A673 (cell line): ENCODE results near the gene PLCL1. TPM values are rescaled to one million over a fixed set of nuclear protein-coding genes. Genes with fewer than 3 reads are reported as not detected.

Experiments used
- BruUV-seq: library from RNA; stranded (reverse); fragments of 400-500 nt; replicated peaks from 2 replicates; lab custom pipeline; 2021; lab: Mats Ljungman, UMichigan
- CTCF ChIA-PET: fragments of 300-600 bp; sonication (Branson Sonifier 250); formaldehyde crosslinking; loops from one replicate; lab custom pipeline; 2022; ENCODE audit warnings: antibody characterized with exemption; lab: Charles Lee
- POLR2A ChIA-PET: fragments of 300-600 bp; sonication (Branson Sonifier 250); formaldehyde crosslinking; loops from one replicate; lab custom pipeline; 2022; ENCODE audit warnings: antibody characterized with exemption; ENCODE audit not compliant: low non-redundant PET; lab: Charles Lee
- DNase-seq: peaks from one replicate; pipeline ENCODE4 v3.0.0-alpha.2; 2015; ENCODE audit warnings: low spot score
- H3K27ac ChIP-seq: fragments of 200-600 bp; sonication (generic); 2 replicates; pipeline ENCODE4 v1.5.1; 2016; ENCODE audit warnings: mixed run types, low read depth, mild to moderate bottlenecking, mixed read lengths, antibody characterized with exemption, low read length; ENCODE audit not compliant: poor library complexity, severe bottlenecking
- H3K27me3 ChIP-seq: fragments of 200-600 bp; sonication (generic); replicated peaks from 2 replicates; pipeline ENCODE4 v1.6.1; 2017; ENCODE audit warnings: mixed run types, low read depth, mild to moderate bottlenecking, mixed read lengths, antibody characterized with exemption, low read length; ENCODE audit not compliant: insufficient read depth, poor library complexity
- H3K36me3 ChIP-seq: fragments of 200-600 bp; sonication (generic); 2 replicates; pipeline ENCODE4 v1.6.1; 2016; ENCODE audit warnings: mixed run types, mild to moderate bottlenecking, mixed read lengths, antibody characterized with exemption, low read length; ENCODE audit not compliant: insufficient read depth, poor library complexity, severe bottlenecking
- H3K4me1 ChIP-seq: fragments of 200-600 bp; sonication (generic); 2 replicates; pipeline ENCODE4 v1.6.1; 2017; ENCODE audit warnings: mixed run types, mild to moderate bottlenecking, mixed read lengths, antibody characterized with exemption, low read length; ENCODE audit not compliant: insufficient read depth, poor library complexity, severe bottlenecking
- H3K4me3 ChIP-seq: fragments of 200-600 bp; sonication (generic); 2 replicates; pipeline ENCODE4 v1.5.1; 2016; ENCODE audit warnings: low read depth, mixed run types, mild to moderate bottlenecking, mixed read lengths, low read length; ENCODE audit not compliant: poor library complexity, severe bottlenecking
- H3K9me3 ChIP-seq: fragments of 200-600 bp; sonication (generic); 2 replicates; pipeline ENCODE4 v1.6.1; 2016; ENCODE audit warnings: mixed run types, low read depth, mild to moderate bottlenecking, mixed read lengths, antibody characterized with exemption, low read length; ENCODE audit not compliant: poor library complexity, severe bottlenecking
- EZH2 ChIP-seq: fragments of 200-600 bp; sonication (generic); IDR thresholded peaks from 2 replicates; pipeline ENCODE4 v1.6.1; 2017; ENCODE audit warnings: borderline replicate concordance, low read depth, mild to moderate bottlenecking, mixed read lengths, antibody characterized with exemption, low read length; ENCODE audit not compliant: poor library complexity, severe bottlenecking
- intact Hi-C: fragments of 100-400 bp; cut with micrococcal nuclease; formaldehyde crosslinking; loops from one replicate; pipeline ENCODE4 v1.10.0; 2022; ENCODE audit not compliant: unreplicated experiment
- total RNA-seq: library from RNA; stranded (reverse); gene quantifications from 2 replicates; pipeline ENCODE4 v1.2.3, GENCODE V29; 2021
- TF ChIP-seq, protein P1 (sequence below): fragments of 300-800, 200-600 bp; sonication (generic); conservative IDR thresholded peaks from 2 replicates; pipeline ENCODE4 v1.5.1; 2017; ENCODE audit warnings: low read depth, mild to moderate bottlenecking, antibody characterized with exemption, low read length, moderate library complexity, mixed read lengths

The PLCL1 gene
- total RNA-seq, 1 experiment from 2014 or later = not detected

DNA sequence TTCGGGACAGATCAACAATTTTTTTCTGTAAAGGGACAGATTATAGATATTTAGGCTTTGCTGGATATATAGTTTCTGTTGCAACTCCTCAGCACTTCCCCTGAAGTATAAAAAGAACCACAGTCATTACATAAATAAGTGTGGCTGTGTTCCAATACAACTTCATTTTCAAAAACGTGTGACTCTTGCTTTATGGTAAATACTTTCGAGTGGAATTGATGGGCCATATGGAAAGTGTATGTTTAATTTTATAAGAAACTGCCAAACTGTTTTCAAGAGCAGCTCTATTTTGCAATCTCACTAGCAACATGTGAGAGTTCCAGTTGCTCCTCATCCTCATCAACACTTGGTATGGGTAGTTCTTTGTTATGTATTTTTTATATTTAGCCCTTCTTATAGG, 370.9 kb downstream of the PLCL1 start:
- no peaks in the 10 kb centered on the region for H3K4me1 ChIP-seq
- ChIA-PET POLR2A (no interaction called here), CTCF (no interaction called here)
- intact Hi-C loops = no loop called here
- BruUV-seq = no TSS peak
- TF ChIP-seq, protein P1, sequence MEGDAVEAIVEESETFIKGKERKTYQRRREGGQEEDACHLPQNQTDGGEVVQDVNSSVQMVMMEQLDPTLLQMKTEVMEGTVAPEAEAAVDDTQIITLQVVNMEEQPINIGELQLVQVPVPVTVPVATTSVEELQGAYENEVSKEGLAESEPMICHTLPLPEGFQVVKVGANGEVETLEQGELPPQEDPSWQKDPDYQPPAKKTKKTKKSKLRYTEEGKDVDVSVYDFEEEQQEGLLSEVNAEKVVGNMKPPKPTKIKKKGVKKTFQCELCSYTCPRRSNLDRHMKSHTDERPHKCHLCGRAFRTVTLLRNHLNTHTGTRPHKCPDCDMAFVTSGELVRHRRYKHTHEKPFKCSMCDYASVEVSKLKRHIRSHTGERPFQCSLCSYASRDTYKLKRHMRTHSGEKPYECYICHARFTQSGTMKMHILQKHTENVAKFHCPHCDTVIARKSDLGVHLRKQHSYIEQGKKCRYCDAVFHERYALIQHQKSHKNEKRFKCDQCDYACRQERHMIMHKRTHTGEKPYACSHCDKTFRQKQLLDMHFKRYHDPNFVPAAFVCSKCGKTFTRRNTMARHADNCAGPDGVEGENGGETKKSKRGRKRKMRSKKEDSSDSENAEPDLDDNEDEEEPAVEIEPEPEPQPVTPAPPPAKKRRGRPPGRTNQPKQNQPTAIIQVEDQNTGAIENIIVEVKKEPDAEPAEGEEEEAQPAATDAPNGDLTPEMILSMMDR = no peak
- no peak for TF ChIP-seq EZH2
- no peak overlapping the region for H3K4me3 ChIP-seq
- H3K27me3 ChIP-seq = no peaks in the 10 kb centered on the region
- H3K9me3 ChIP-seq = peaks cover 6% of the 10 kb centered on the region
- no peak for DNase-seq
- no peaks in the 10 kb centered on the region for H3K36me3 ChIP-seq
- H3K27ac ChIP-seq = no peak overlapping the region

DNA sequence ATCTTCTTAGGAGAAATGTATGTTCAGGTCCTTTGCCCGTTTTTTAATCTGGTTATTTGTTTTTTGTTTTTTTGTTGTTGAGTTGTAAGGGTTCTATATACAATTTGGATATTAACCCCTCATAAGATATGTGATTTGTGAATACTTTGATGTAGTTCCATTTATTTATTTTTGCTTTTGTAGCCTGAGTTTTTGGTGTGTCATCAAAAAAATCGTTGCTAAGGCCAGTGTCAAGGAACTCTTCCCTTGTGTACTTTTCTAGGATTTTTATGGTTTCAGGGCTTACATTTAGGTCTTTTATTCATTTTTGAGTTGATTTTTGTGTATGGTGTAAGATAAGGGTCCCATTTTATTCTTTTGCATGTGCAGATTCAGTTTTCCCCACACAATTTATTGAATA, 372.6 kb downstream of the PLCL1 start:
- ChIA-PET CTCF (no interaction called here), POLR2A (no interaction called here)
- Histone ChIP-seq H3K27ac (no peak overlapping the region), H3K36me3 (no peaks in the 10 kb centered on the region), H3K9me3 (peaks cover 6% of the 10 kb centered on the region), H3K4me1 (no peaks in the 10 kb centered on the region), H3K4me3 (no peak overlapping the region), H3K27me3 (no peaks in the 10 kb centered on the region)
- intact Hi-C loops = no loop called here
- BruUV-seq = no TSS peak
- no peak for TF ChIP-seq EZH2
- TF ChIP-seq, protein P1 = no peak
- DNase-seq = no peak

DNA sequence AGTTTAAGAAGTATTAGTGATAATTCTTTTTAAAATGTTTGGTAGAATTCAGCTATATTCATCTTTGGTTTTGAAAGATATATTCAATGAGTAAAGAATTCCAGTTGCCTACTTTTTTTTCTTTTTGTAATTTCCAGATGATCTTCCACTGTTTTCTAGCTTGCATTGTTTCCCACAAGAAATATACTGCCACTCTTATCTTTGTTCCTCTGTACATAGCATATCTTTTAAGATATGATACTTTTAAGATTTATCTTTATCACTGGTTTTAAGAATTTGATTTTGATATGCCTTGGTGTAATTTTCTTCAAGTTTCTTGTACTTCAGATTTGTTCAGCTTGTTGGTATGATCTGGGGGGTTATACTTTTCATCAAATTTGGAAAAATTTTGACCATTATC, 374.4 kb downstream of the PLCL1 start:
- no TSS peak for BruUV-seq
- TF ChIP-seq, protein P1 = no peak
- TF ChIP-seq EZH2 = no peak
- no peaks in the 10 kb centered on the region for H3K36me3 ChIP-seq
- ChIA-PET POLR2A (no interaction called here), CTCF (no interaction called here)
- H3K9me3 ChIP-seq = peaks cover 6% of the 10 kb centered on the region
- no peaks in the 10 kb centered on the region for H3K27me3 ChIP-seq
- DNase-seq = no peak
- H3K4me3 ChIP-seq = no peak overlapping the region
- H3K4me1 ChIP-seq = no peaks in the 10 kb centered on the region
- intact Hi-C loops = no loop called here
- H3K27ac ChIP-seq = no peak overlapping the region
